K562 (cell line): ENCODE measurements around the gene PCAT6. TPM values are rescaled to one million over a fixed set of nuclear protein-coding genes. Genes with fewer than 3 reads are reported as not detected.
A peak's percentile ranks its signal among the peaks of the same experiment; 100 is the strongest.

Source experiments
- ATAC-seq: fragments of 200-7000 bp; cut with Tn5 transposase; 3 replicates; pipeline ENCODE4 v1.9.1; 2020; ENCODE audit warnings: moderate library complexity
- BruUV-seq: library from RNA; stranded (reverse); fragments of 400-500 nt; replicated peaks from 2 replicates; lab custom pipeline; 2021; lab: Mats Ljungman, UMichigan
- CTCF ChIA-PET: fragments of 300-600 bp; formaldehyde crosslinking; extraction: SDS; loops from one replicate; lab custom pipeline; 2021; ENCODE audit warnings: low intra/inter-chr PET ratio; lab: Yijun Ruan, JAX
- POLR2A ChIA-PET: fragments of 300-600, 350-650 bp; sonication (Branson Sonifier 250); formaldehyde crosslinking; extraction: SDS; loops from one replicate; lab custom pipeline; 2021; ENCODE audit warnings: antibody characterized with exemption, inconsistent platforms; lab: Yijun Ruan, JAX
- DNase-seq, 4 experiments: peaks; one replicate each; pipeline versions ENCODE4 v3.0.0 to v3.0.0-alpha.2; 2011 to 2018; ENCODE audit warnings: low spot score in 3 of 4, mixed read lengths in 3 of 4; ENCODE audit errors: extremely low read depth in 1 of 4
- FAIRE-seq: peaks from 2 replicates; lab custom pipeline; 2011; peaks lifted over from hg19 to GRCh38; lab: Jason Lieb, UNC
- H2AFZ ChIP-seq: 2 replicates; pipeline ENCODE4 v1.6.0; 2011; ENCODE audit warnings: low read depth, low read length, control low read depth, inconsistent platforms
- H3K27ac ChIP-seq: fragments of 200-600 bp; 3 replicates; pipeline ENCODE4 v1.8.0; 2011; ENCODE audit warnings: low read depth, mild to moderate bottlenecking, control low read depth, inconsistent platforms, low read length, moderate library complexity, mixed read lengths; ENCODE audit errors: extremely low read depth
- H3K27me3 ChIP-seq, 2 experiments: fragments of 300-600 bp in 1 of 2; 2 replicates in 1 of 2; 3 replicates in 1 of 2; pipeline versions ENCODE4 v1.6.0 to v1.8.0; 2011; ENCODE audit warnings: inconsistent platforms in 2 of 2, low read length in 2 of 2, mild to moderate bottlenecking in 1 of 2, mixed read lengths in 1 of 2, moderate library complexity in 1 of 2; ENCODE audit not compliant: control insufficient read depth in 2 of 2, insufficient read depth in 2 of 2
- H3K36me3 ChIP-seq: fragments of 300-600 bp; 3 replicates; pipeline ENCODE4 v1.8.0; 2011; ENCODE audit warnings: mild to moderate bottlenecking, low read length, inconsistent platforms; ENCODE audit not compliant: control insufficient read depth, insufficient read depth
- H3K4me1 ChIP-seq, 2 experiments: fragments of 200-600 bp in 1 of 2; replicated peaks in 1 of 2; 2 replicates in 1 of 2; 3 replicates in 1 of 2; pipeline versions ENCODE4 v1.5.1 to v1.8.0; 2011; ENCODE audit warnings: inconsistent platforms in 2 of 2, low read length in 2 of 2, mild to moderate bottlenecking in 1 of 2, mixed read lengths in 1 of 2, moderate library complexity in 1 of 2; ENCODE audit not compliant: control insufficient read depth in 2 of 2, insufficient read depth in 2 of 2
- H3K4me2 ChIP-seq: 2 replicates; pipeline ENCODE4 v1.6.1; 2011; ENCODE audit warnings: low read length, control low read depth, inconsistent platforms, mixed read lengths; ENCODE audit not compliant: insufficient read depth
- H3K4me3 ChIP-seq: fragments of 200-600 bp; sonication (generic), shearing (Covaris generic); 2 replicates; pipeline ENCODE4 v1.5.1; 2016; ENCODE audit warnings: control low read depth, inconsistent platforms
- H3K79me2 ChIP-seq: fragments of 200-600 bp; 3 replicates; pipeline ENCODE4 v1.8.0; 2011; ENCODE audit warnings: low read length, inconsistent platforms; ENCODE audit not compliant: control insufficient read depth, insufficient read depth
- H3K9ac ChIP-seq, 2 experiments: 2 replicates each; pipeline versions ENCODE4 v1.6.0 to v1.6.1; 2011; ENCODE audit warnings: low read depth in 2 of 2, low read length in 2 of 2, control low read depth in 1 of 2, inconsistent platforms in 1 of 2, mild to moderate bottlenecking in 1 of 2, mixed read lengths in 1 of 2; ENCODE audit not compliant: insufficient read depth in 1 of 2
- H3K9me1 ChIP-seq: one replicate; pipeline ENCODE4 v1.6.0; 2011; ENCODE audit warnings: inconsistent platforms, mild to moderate bottlenecking, low read length, moderate library complexity; ENCODE audit not compliant: control insufficient read depth, insufficient read depth
- H3K9me3 ChIP-seq: replicated peaks from 2 replicates; pipeline ENCODE4 v1.5.1; 2011; ENCODE audit warnings: low read depth, low read length, inconsistent platforms; ENCODE audit not compliant: control insufficient read depth, insufficient read depth
- H4K20me1 ChIP-seq: replicated peaks from 2 replicates; pipeline ENCODE4 v1.6.1; 2011; ENCODE audit warnings: low read length, inconsistent platforms, mixed read lengths; ENCODE audit not compliant: control insufficient read depth, insufficient read depth
- FIP1L1 ChIP-seq: fragments of 200-400 bp; formaldehyde crosslinking; IDR thresholded peaks from 2 replicates; pipeline ENCODE4 v1.6.1; 2018; ENCODE audit warnings: mild to moderate bottlenecking, low read depth, low read length; ENCODE audit not compliant: poor library complexity, severe bottlenecking
- FOSL1 ChIP-seq: fragments of 200-800 bp; sonication (Bioruptor generic); conservative IDR thresholded peaks from 2 replicates; pipeline ENCODE4 v1.6.1; 2016; ENCODE audit warnings: missing genetic modification characterization, missing compliant biosample characterization
- JUND ChIP-seq, 2 experiments: IDR thresholded peaks; 2 replicates in 1 of 2; 3 replicates in 1 of 2; pipeline ENCODE4 v1.6.1; 2011; ENCODE audit warnings: borderline replicate concordance in 2 of 2, low read depth in 2 of 2, low read length in 2 of 2, improper control_type of control experiment in 1 of 2, missing biosample characterization in 1 of 2, missing genetic modification characterization in 1 of 2, missing genetic modification reagents in 1 of 2
- MEIS2 ChIP-seq: fragments of 450-650 bp; IDR thresholded peaks from 2 replicates; pipeline ENCODE4 v1.6.1; 2014; ENCODE audit warnings: mild to moderate bottlenecking; ENCODE audit not compliant: partially characterized antibody
- NR4A1 ChIP-seq, 2 experiments: fragments of 250-450 bp in 1 of 2; fragments of 450-650 bp in 1 of 2; sonication (Bioruptor Pico) in 1 of 2; IDR thresholded peaks; 2 replicates each; pipeline versions ENCODE4 v1.4.0 to v1.6.1; 2016 to 2020; ENCODE audit warnings: mild to moderate bottlenecking in 2 of 2, missing compliant biosample characterization in 1 of 2, missing genetic modification characterization in 1 of 2, moderate library complexity in 1 of 2
- ZNF263 ChIP-seq: sonication (generic); formaldehyde crosslinking; IDR thresholded peaks from 2 replicates; pipeline ENCODE4 v1.8.0; 2022; ENCODE audit warnings: mild to moderate bottlenecking, missing genetic modification reagents, borderline replicate concordance
- ZNF79 ChIP-seq: fragments of 250-450 bp; sonication (Bioruptor Pico); IDR thresholded peaks from 2 replicates; pipeline ENCODE4 v1.4.0; 2020; ENCODE audit warnings: low read depth, mild to moderate bottlenecking, moderate library complexity
- WGBS: fragments of 100-300 bp; shearing (Covaris generic); methylation state at CpG from one replicate; pipeline ENCODE4 v1.1.6; 2016; ENCODE audit warnings: low coverage, mixed read lengths; ENCODE audit not compliant: insufficient coverage; ENCODE audit errors: missing lambda C conversion rate; 5-methylcytosine and 5-hydroxymethylcytosine counted together
- in situ Hi-C: fragments of 300-500 bp; cut with MboI; formaldehyde crosslinking; loops from 4 replicates; pipeline ENCODE4 v1.15.0; 2018; ENCODE audit warnings: inconsistent platforms, mixed read lengths
- intact Hi-C: fragments of 100-400 bp; cut with micrococcal nuclease; formaldehyde crosslinking; loops from 2 replicates; pipeline ENCODE4 v1.14.2; 2022
- polyA plus RNA-seq, 8 experiments: library from polyadenylated mRNA; depleted of rRNA in 4 of 8; stranded (reverse) in 5 of 8; unstranded in 3 of 8; fragments of >200 nt; fragmentation: Nextera tagmentation in 2 of 8; fragmentation: Illumina TruSeq in 1 of 8; extraction: Ambion mirVana in 2 of 8; extraction: Trizol in 1 of 8; gene quantifications; 2 replicates each; pipeline versions ENCODE4 v1.2.1 to v1.2.3, GENCODE V29; 2011 to 2014; ENCODE audit warnings: inconsistent platforms in 1 of 8, missing spikeins in 1 of 8
- total RNA-seq, 7 experiments: library from RNA; depleted of rRNA in 6 of 7; stranded (reverse); fragments of >200 nt in 6 of 7; fragmentation: Illumina TruSeq in 2 of 7; extraction: Trizol in 2 of 7; gene quantifications; 2 replicates each; pipeline versions ENCODE4 v1.2.1 to v1.2.3, GENCODE V29; 2011 to 2021; ENCODE audit warnings: low replicate concordance in 1 of 7
- TF ChIP-seq, protein P1 (sequence below), 2 experiments: fragments of 450-650 bp in 1 of 2; sonication (generic) in 1 of 2; formaldehyde crosslinking in 1 of 2; IDR thresholded peaks in 1 of 2; conservative IDR thresholded peaks in 1 of 2; 2 replicates each; pipeline versions ENCODE4 v1.6.1 to v1.8.1; 2016 to 2023; ENCODE audit warnings: mild to moderate bottlenecking in 2 of 2, moderate library complexity in 2 of 2, inconsistent platforms in 1 of 2, missing genetic modification reagents in 1 of 2
- TF ChIP-seq, protein P2 (sequence below): fragments of 250-450 bp; sonication (Bioruptor Pico); IDR thresholded peaks from 2 replicates; pipeline ENCODE4 v1.4.0; 2020; ENCODE audit warnings: mild to moderate bottlenecking, moderate library complexity

The PCAT6 gene
- total and polyA plus RNA-seq, 9 of the 15 experiments (the other 6 are each of a cell fraction or from before 2014, with no cell fraction given): 0.25 to 2.4 (median 0.54) TPM; not detected in 1

DNA sequence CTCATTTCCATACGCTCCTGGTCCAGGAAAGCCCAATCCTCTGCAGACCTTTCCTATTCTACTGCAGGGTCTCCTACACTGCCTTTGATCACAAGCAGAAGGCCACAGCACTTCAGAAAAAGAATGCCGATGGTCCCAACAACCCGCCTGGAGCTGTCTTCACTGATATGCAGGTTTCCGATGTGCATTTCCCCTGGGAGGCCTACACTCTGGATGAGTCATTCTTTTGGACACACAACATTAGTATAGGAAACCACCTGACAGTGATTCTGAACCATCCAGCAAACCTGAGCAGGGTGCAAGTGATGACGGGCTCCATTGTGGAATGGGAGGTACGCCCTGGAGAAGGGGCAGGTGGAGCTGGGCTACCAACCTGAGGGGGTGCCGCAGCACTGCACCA lies 15.0 kb downstream of the PCAT6 start:
- Histone ChIP-seq H2AFZ (no peak overlapping the region), H3K9me3 (no peaks in the 10 kb centered on the region), H3K4me2 (no peak overlapping the region), H3K4me3 (no peak overlapping the region), H3K9ac (no peak overlapping the region), H3K36me3 (no peaks in the 10 kb centered on the region), H3K9me1 (no peaks in the 10 kb centered on the region), H4K20me1 (no peaks in the 10 kb centered on the region), H3K27me3 (peaks cover 27 to 33% of the 10 kb centered on the region in 2 experiments), H3K79me2 (no peaks in the 10 kb centered on the region), H3K27ac (no peak overlapping the region), H3K4me1 (peaks cover 6 to 10% of the 10 kb centered on the region in 2 experiments; a peak in 4 of 5 replicates)
- DNase-seq (peak in 1 of 4 experiments; percentile 28), FAIRE-seq (no peak), ATAC-seq (peak; percentile 49; the same call in 2 of the 3 replicates)
- BruUV-seq: no TSS peak
- intact Hi-C loops (no loop called here), in situ Hi-C loops (no loop called here)
- ChIA-PET CTCF (no interaction called here), POLR2A (interaction anchor here (1.0 to 1.9 kb wide), 3 partner anchors 11 to 31 kb away, joined by 3 to 5 read pairs (median 3); partner anchors contain the start of gene KDM5B)
- WGBS: 10% methylated on average over 7 of the region's 7 CpGs
- no peak for TF ChIP-seq ZNF263 (CRISPR knock-in tag)
- no peak for TF ChIP-seq MEIS2
- no peak for TF ChIP-seq NR4A1 (CRISPR knock-in tag; IDR thresholded peaks at IDR 0.05)
- TF ChIP-seq NR4A1 (tag; IDR thresholded peaks at IDR 0.05): no peak
- TF ChIP-seq, protein P1, sequence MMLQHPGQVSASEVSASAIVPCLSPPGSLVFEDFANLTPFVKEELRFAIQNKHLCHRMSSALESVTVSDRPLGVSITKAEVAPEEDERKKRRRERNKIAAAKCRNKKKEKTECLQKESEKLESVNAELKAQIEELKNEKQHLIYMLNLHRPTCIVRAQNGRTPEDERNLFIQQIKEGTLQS (IDR thresholded peaks at IDR 0.05): peak; percentile 80
- TF ChIP-seq, protein P1 (CRISPR knock-in tag; conservative IDR thresholded peaks at IDR 0.05): no peak
- TF ChIP-seq, protein P2, sequence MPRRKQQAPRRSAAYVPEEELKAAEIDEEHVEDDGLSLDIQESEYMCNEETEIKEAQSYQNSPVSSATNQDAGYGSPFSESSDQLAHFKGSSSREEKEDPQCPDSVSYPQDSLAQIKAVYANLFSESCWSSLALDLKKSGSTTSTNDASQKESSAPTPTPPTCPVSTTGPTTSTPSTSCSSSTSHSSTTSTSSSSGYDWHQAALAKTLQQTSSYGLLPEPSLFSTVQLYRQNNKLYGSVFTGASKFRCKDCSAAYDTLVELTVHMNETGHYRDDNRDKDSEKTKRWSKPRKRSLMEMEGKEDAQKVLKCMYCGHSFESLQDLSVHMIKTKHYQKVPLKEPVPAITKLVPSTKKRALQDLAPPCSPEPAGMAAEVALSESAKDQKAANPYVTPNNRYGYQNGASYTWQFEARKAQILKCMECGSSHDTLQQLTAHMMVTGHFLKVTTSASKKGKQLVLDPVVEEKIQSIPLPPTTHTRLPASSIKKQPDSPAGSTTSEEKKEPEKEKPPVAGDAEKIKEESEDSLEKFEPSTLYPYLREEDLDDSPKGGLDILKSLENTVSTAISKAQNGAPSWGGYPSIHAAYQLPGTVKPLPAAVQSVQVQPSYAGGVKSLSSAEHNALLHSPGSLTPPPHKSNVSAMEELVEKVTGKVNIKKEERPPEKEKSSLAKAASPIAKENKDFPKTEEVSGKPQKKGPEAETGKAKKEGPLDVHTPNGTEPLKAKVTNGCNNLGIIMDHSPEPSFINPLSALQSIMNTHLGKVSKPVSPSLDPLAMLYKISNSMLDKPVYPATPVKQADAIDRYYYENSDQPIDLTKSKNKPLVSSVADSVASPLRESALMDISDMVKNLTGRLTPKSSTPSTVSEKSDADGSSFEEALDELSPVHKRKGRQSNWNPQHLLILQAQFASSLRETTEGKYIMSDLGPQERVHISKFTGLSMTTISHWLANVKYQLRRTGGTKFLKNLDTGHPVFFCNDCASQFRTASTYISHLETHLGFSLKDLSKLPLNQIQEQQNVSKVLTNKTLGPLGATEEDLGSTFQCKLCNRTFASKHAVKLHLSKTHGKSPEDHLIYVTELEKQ: no peak
- TF ChIP-seq FIP1L1: no peak
- peak; percentile 75 for TF ChIP-seq FOSL1 (tag)
- peak; percentile 82 for TF ChIP-seq JUND (IDR thresholded peaks at IDR 0.05; ENCODE audit: borderline replicate concordance, low read depth, low read length)
- TF ChIP-seq JUND (tag; IDR thresholded peaks at IDR 0.05; ENCODE audit: borderline replicate concordance, low read depth, low read length): peak; percentile 70; the same call in 2 of the 3 replicates
- TF ChIP-seq ZNF79 (CRISPR knock-in tag): no peak
